PC-3 (cell line): ENCODE results near the gene MGAM2.

Experiments
- CTCF ChIP-seq: fragments of 300-600 bp; sonication (generic); conservative IDR thresholded peaks from 2 replicates; pipeline ENCODE4 v1.5.1; 2017; ENCODE audit warnings: antibody characterized with exemption, low read depth, mild to moderate bottlenecking, low read length
- EZH2 ChIP-seq: fragments of 300-600 bp; sonication (generic); IDR thresholded peaks from one replicate; pipeline ENCODE4 v1.6.1; 2017; ENCODE audit warnings: antibody characterized with exemption, mild to moderate bottlenecking, low read length; ENCODE audit not compliant: unreplicated experiment

- TF ChIP-seq CTCF (no peak), EZH2 (no peak)
These were observed at the start of gene MGAM2 for GRCh38 chr7:142111499-142111898.
